Fibroblast of skin of right quadriceps (primary cell): ENCODE results near the gene ACAD11.

Experiments
- DNase-seq: peaks from one replicate; pipeline ENCODE4 v3.0.0-alpha.2; 2013

ACAD11 gene

GRCh38 chr3:132659365-132660051, at the start of gene ACAD11:
Gene ACAD11, minus strand, starts transcription at chr3:132659809. Its CDS starts 58 bp downstream, at chr3:132659751.
- DNase-seq = peak; percentile 74

- DNase-seq = no peak
Measured at GRCh38 chr3:132703733-132704132, 44.1 kb upstream of the ACAD11 start.

- no peak for DNase-seq
Measured at GRCh38 chr3:132695422-132695821, 35.8 kb upstream of the ACAD11 start.

GRCh38 chr3:132694991-132695390, 35.4 kb upstream of the ACAD11 start:
- no peak for DNase-seq

- DNase-seq = no peak
Measured at GRCh38 chr3:132690040-132690439, 30.4 kb upstream of the ACAD11 start.

GRCh38 chr3:132682201-132682600, 22.6 kb upstream of the ACAD11 start:
- peak; percentile 2 for DNase-seq

GRCh38 chr3:132681421-132681820, 21.8 kb upstream of the ACAD11 start:
- DNase-seq = no peak

- DNase-seq = no peak
Measured at GRCh38 chr3:132679911-132680310, 20.3 kb upstream of the ACAD11 start.

GRCh38 chr3:132675408-132675807, 15.8 kb upstream of the ACAD11 start:
- DNase-seq = no peak

- DNase-seq = no peak
Measured at GRCh38 chr3:132669256-132669777, 9.7 kb upstream of the ACAD11 start.

GRCh38 chr3:132665230-132665745, 5.7 kb upstream of the ACAD11 start:
- DNase-seq = no peak

GRCh38 chr3:132662212-132662611, 2.6 kb upstream of the ACAD11 start:
- no peak for DNase-seq

- DNase-seq = no peak
Measured at GRCh38 chr3:132661101-132661500, 1.5 kb upstream of the ACAD11 start.

GRCh38 chr3:132660811-132661070, 1.1 kb upstream of the ACAD11 start:
- DNase-seq = no peak

GRCh38 chr3:132660052-132660810, 622 bp upstream of the ACAD11 start, which contains the start of gene UBA5:
Gene UBA5, plus strand, starts transcription at chr3:132660329. Its CDS starts 209 bp downstream, at chr3:132660538.
- DNase-seq = peak; percentile 66

GRCh38 chr3:132659000-132659364, 627 bp downstream of the ACAD11 start:
- DNase-seq = no peak

- DNase-seq = no peak
Measured at GRCh38 chr3:132657869-132658747, 1.5 kb downstream of the ACAD11 start.

- no peak for DNase-seq
Measured at GRCh38 chr3:132655471-132655870, 4.1 kb downstream of the ACAD11 start.

- DNase-seq = peak; percentile 9
Measured at GRCh38 chr3:132654721-132655120, 4.9 kb downstream of the ACAD11 start.

GRCh38 chr3:132654190-132654589, 5.4 kb downstream of the ACAD11 start:
- DNase-seq = no peak

GRCh38 chr3:132652640-132653270, 6.9 kb downstream of the ACAD11 start:
- peak; percentile 23 for DNase-seq

GRCh38 chr3:132650153-132650552, 9.5 kb downstream of the ACAD11 start:
- no peak for DNase-seq

- DNase-seq = no peak
Measured at GRCh38 chr3:132645058-132645457, 14.6 kb downstream of the ACAD11 start.
